GM04503 (cell line): ENCODE measurements around the gene DGCR6.
"Not testable (repeated sequence)": the region's sequence is repeated elsewhere in the genome, so short reads cannot be mapped to it uniquely, and the experiment has no call there.

ENCODE experiments used
- DNase-seq: peaks from one replicate; pipeline ENCODE4 v3.0.0-alpha.2; 2012; ENCODE audit warnings: low read depth

Gene DGCR6

DNA sequence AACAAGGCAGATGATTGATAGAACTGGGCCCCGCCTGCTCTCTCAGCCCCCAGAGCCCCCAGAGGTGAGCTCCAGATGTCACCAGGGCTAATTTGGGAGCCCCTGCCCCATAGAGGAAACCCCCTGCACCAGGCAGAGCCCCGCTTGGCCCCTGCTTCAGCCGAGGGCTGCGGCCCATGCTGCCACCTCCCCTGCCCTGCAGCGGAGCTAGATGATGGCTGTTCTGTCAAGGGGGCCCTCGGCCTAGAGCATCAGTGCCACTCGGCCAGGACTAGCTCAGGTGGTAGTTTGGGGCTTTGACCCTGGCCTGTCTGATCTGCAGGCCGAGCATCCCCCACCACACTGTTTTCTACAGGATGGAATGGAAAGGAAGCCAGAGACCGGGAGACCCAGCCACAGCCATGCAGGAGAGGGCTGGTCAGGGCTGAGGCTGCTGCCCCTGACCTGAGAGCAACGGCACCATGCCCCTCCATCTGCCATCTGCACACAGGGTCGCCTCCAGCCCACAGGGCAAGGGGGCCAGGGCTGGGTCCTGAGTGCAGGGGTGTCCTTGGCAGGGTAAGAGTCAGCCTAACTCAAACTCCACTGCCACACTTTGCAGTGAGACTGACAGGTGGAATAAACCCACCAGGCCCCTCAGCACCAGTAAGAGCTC, 54.2 kb downstream of the DGCR6 start:
- not testable (repeated sequence) for DNase-seq

DNA sequence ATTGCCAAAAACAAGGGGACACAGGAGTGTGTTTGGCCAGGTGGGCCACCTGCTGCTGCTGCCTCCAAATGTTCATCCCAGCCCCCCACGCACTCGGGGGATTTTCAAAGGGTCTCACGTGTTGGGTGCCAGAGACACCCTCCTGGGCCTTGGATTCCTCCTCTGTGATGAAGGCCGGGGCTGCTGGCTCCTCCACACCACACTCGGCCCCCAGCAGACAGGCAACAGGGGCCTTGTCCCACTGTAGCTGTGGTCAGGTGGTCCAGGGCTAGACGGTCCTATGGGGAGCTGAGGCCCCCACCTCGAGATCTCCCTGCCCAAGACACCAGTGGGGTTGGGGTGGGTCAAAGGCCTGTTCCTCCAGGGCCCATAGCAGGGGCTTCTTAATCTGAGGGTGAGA, 55.1 kb downstream of the DGCR6 start:
- DNase-seq = not testable (repeated sequence)
